HepG2 (cell line): ENCODE results near the gene EYA2. TPM values are rescaled to one million over a fixed set of nuclear protein-coding genes. Genes with fewer than 3 reads are reported as not detected.
A peak's percentile ranks its signal among the peaks of the same experiment; 100 is the strongest.

Experiments used
- ATF1 ChIP-seq: IDR thresholded peaks from 2 replicates; pipeline ENCODE4 v1.6.1; 2016; ENCODE audit warnings: mild to moderate bottlenecking, control low read depth
- ATF7-NPFF ChIP-seq: sonication (generic); formaldehyde crosslinking; IDR thresholded peaks from 2 replicates; pipeline ENCODE4 v1.8.1; 2023; ENCODE audit warnings: mild to moderate bottlenecking, low read depth, missing genetic modification reagents, moderate library complexity
- ELF1 ChIP-seq: sonication (generic); formaldehyde crosslinking; IDR thresholded peaks from 2 replicates; pipeline ENCODE4 v1.4.0; 2020; ENCODE audit warnings: missing genetic modification reagents
- IRF2 ChIP-seq: IDR thresholded peaks from 2 replicates; pipeline ENCODE4 v1.6.1; 2018; ENCODE audit warnings: missing genetic modification reagents, missing compliant biosample characterization
- MAFK ChIP-seq, 2 experiments: IDR thresholded peaks in 1 of 2; conservative IDR thresholded peaks in 1 of 2; 2 replicates each; pipeline ENCODE4 v1.6.1; 2011; ENCODE audit warnings: improper control_type of control experiment in 2 of 2, low read length in 2 of 2
- MXI1 ChIP-seq: IDR thresholded peaks from 3 replicates; pipeline ENCODE4 v1.6.1; 2012; ENCODE audit warnings: low read depth, low read length, inconsistent platforms, borderline replicate concordance
- SNAI1 ChIP-seq: sonication (generic); formaldehyde crosslinking; IDR thresholded peaks from 2 replicates; pipeline ENCODE4 v1.5.0; 2020; ENCODE audit warnings: mild to moderate bottlenecking, missing genetic modification reagents, borderline replicate concordance
- TBP ChIP-seq: sonication (generic); formaldehyde crosslinking; IDR thresholded peaks from 2 replicates; pipeline ENCODE4 v1.5.0; 2020; ENCODE audit warnings: missing genetic modification reagents
- TSC22D2 ChIP-seq: sonication (generic); formaldehyde crosslinking; IDR thresholded peaks from 2 replicates; pipeline ENCODE4 v1.5.1; 2020; ENCODE audit warnings: missing genetic modification reagents, mild to moderate bottlenecking, borderline replicate concordance
- ZBTB20 ChIP-seq: sonication (generic); formaldehyde crosslinking; IDR thresholded peaks from 2 replicates; pipeline ENCODE4 v1.8.1; 2023; ENCODE audit warnings: missing genetic modification reagents, low read depth, mild to moderate bottlenecking, borderline replicate concordance
- ZFP36 ChIP-seq: fragments of 150-350 bp; IDR thresholded peaks from 2 replicates; pipeline ENCODE4 v1.6.1; 2018; ENCODE audit warnings: borderline replicate concordance, low read length, low read depth; ENCODE audit not compliant: partially characterized antibody
- ZNF432 ChIP-seq: sonication (generic); formaldehyde crosslinking; IDR thresholded peaks from 2 replicates; pipeline ENCODE4 v1.5.0; 2020; ENCODE audit warnings: missing genetic modification reagents, mild to moderate bottlenecking, borderline replicate concordance
- ZNF468 ChIP-seq: sonication (generic); formaldehyde crosslinking; IDR thresholded peaks from 2 replicates; pipeline ENCODE4 v1.8.0; 2022; ENCODE audit warnings: mild to moderate bottlenecking, moderate library complexity, missing genetic modification reagents
- ZNF550 ChIP-seq: sonication (generic); formaldehyde crosslinking; IDR thresholded peaks from 2 replicates; pipeline ENCODE4 v1.4.0; 2020; ENCODE audit warnings: mild to moderate bottlenecking, missing genetic modification reagents, borderline replicate concordance
- ZNF629 ChIP-seq: sonication (generic); formaldehyde crosslinking; conservative IDR thresholded peaks from 2 replicates; pipeline ENCODE4 v1.5.0; 2020; ENCODE audit warnings: missing genetic modification reagents
- ZNF737 ChIP-seq: sonication (generic); formaldehyde crosslinking; IDR thresholded peaks from 2 replicates; pipeline ENCODE4 v1.5.0; 2020; ENCODE audit warnings: missing genetic modification reagents, mild to moderate bottlenecking, borderline replicate concordance
- polyA plus RNA-seq, 8 experiments: library from polyadenylated mRNA; depleted of rRNA in 3 of 8; stranded (reverse) in 7 of 8; unstranded in 1 of 8; fragments of >200 nt; fragmentation: Illumina TruSeq in 4 of 8; extraction: Trizol in 4 of 8; gene quantifications; 2 replicates each; pipeline versions ENCODE4 v1.2.1 to v1.2.3, GENCODE V29; 2011 to 2016; ENCODE audit warnings: low read depth in 4 of 8, missing spikeins in 1 of 8, mixed read lengths in 1 of 8; ENCODE audit not compliant: insufficient read depth in 1 of 8
- total RNA-seq, 5 experiments: library from RNA; depleted of rRNA; stranded (reverse); fragments of >200 nt; fragmentation: Illumina TruSeq; extraction: Trizol; gene quantifications; 2 replicates each; pipeline ENCODE4 v1.2.3, GENCODE V29; 2016; ENCODE audit warnings: low read depth in 1 of 5
- TF ChIP-seq, protein P1 (sequence below): sonication (generic); formaldehyde crosslinking; conservative IDR thresholded peaks from 2 replicates; pipeline ENCODE4 v1.4.0; 2020; ENCODE audit warnings: missing genetic modification reagents
- TF ChIP-seq, protein P2 (sequence below): sonication (generic); formaldehyde crosslinking; IDR thresholded peaks from 2 replicates; pipeline ENCODE4 v1.4.0; 2020; ENCODE audit warnings: missing genetic modification reagents
- TF ChIP-seq, protein P3 (sequence below): sonication (generic); formaldehyde crosslinking; IDR thresholded peaks from 2 replicates; pipeline ENCODE4 v1.4.0; 2020; ENCODE audit warnings: mild to moderate bottlenecking, missing genetic modification reagents
- TF ChIP-seq, protein P4 (sequence below): sonication (generic); formaldehyde crosslinking; IDR thresholded peaks from 2 replicates; pipeline ENCODE4 v1.5.1; 2020; ENCODE audit warnings: mild to moderate bottlenecking, missing genetic modification reagents, borderline replicate concordance
- TF ChIP-seq, protein P5 (sequence below): sonication (generic); formaldehyde crosslinking; IDR thresholded peaks from 2 replicates; pipeline ENCODE4 v1.4.0; 2020; ENCODE audit warnings: missing genetic modification reagents

EYA2 gene
- total and polyA plus RNA-seq, 2 of the 13 experiments (the other 11 are each of a cell fraction or from before 2014, with no cell fraction given): not detected

DNA sequence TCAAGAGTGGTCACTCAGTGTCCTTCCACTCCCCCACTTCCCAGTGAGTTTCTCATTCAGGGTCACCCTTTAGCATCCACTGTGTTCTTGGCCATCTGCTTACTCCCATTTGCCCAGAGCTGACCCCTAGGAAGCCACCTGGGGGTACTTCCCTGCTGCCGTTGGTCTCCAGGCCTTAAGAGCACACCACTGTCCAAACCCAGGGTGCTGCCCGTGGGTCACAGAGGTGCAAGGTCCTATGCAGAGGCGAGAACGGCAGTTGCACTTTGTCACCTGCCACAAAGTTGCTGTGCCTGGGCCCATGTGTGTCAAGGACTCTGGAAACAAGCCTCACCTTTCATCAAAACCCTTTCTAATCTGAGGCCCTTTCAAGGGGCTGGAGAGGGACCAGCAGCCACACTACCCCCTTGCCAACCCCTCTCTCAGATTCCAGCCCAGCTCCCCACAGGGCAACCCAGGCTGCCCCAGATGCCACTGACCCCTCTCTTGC lies 270.8 kb downstream of the EYA2 start (continued):
- TF ChIP-seq ATF7-NPFF (CRISPR knock-in tag) (no peak), ZBTB20 (CRISPR knock-in tag) (no peak), MXI1 (no peak), SNAI1 (CRISPR knock-in tag) (no peak), ZNF737 (CRISPR knock-in tag) (0 out of 2 replicates have a peak, but pooled peaks have one; percentile 64), ZNF629 (CRISPR knock-in tag) (peak; percentile 50), ZNF550 (CRISPR knock-in tag) (no peak), MAFK (conservative IDR thresholded peaks at IDR 0.05 in 1 of 2, IDR thresholded peaks at IDR 0.05 in 1 of 2; ENCODE audit: low read length in 2 of 2) (no peak), TSC22D2 (CRISPR knock-in tag) (no peak), IRF2 (CRISPR knock-in tag) (no peak), ZNF432 (CRISPR knock-in tag) (no peak), ATF1 (CRISPR knock-in tag) (no peak), ZFP36 (no peak), ZNF468 (CRISPR knock-in tag) (no peak), ELF1 (no peak), TBP (CRISPR knock-in tag) (no peak)
- TF ChIP-seq, protein P1, sequence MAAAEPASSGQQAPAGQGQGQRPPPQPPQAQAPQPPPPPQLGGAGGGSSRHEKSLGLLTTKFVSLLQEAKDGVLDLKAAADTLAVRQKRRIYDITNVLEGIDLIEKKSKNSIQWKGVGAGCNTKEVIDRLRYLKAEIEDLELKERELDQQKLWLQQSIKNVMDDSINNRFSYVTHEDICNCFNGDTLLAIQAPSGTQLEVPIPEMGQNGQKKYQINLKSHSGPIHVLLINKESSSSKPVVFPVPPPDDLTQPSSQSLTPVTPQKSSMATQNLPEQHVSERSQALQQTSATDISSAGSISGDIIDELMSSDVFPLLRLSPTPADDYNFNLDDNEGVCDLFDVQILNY (CRISPR knock-in tag): no peak
- TF ChIP-seq, protein P2, sequence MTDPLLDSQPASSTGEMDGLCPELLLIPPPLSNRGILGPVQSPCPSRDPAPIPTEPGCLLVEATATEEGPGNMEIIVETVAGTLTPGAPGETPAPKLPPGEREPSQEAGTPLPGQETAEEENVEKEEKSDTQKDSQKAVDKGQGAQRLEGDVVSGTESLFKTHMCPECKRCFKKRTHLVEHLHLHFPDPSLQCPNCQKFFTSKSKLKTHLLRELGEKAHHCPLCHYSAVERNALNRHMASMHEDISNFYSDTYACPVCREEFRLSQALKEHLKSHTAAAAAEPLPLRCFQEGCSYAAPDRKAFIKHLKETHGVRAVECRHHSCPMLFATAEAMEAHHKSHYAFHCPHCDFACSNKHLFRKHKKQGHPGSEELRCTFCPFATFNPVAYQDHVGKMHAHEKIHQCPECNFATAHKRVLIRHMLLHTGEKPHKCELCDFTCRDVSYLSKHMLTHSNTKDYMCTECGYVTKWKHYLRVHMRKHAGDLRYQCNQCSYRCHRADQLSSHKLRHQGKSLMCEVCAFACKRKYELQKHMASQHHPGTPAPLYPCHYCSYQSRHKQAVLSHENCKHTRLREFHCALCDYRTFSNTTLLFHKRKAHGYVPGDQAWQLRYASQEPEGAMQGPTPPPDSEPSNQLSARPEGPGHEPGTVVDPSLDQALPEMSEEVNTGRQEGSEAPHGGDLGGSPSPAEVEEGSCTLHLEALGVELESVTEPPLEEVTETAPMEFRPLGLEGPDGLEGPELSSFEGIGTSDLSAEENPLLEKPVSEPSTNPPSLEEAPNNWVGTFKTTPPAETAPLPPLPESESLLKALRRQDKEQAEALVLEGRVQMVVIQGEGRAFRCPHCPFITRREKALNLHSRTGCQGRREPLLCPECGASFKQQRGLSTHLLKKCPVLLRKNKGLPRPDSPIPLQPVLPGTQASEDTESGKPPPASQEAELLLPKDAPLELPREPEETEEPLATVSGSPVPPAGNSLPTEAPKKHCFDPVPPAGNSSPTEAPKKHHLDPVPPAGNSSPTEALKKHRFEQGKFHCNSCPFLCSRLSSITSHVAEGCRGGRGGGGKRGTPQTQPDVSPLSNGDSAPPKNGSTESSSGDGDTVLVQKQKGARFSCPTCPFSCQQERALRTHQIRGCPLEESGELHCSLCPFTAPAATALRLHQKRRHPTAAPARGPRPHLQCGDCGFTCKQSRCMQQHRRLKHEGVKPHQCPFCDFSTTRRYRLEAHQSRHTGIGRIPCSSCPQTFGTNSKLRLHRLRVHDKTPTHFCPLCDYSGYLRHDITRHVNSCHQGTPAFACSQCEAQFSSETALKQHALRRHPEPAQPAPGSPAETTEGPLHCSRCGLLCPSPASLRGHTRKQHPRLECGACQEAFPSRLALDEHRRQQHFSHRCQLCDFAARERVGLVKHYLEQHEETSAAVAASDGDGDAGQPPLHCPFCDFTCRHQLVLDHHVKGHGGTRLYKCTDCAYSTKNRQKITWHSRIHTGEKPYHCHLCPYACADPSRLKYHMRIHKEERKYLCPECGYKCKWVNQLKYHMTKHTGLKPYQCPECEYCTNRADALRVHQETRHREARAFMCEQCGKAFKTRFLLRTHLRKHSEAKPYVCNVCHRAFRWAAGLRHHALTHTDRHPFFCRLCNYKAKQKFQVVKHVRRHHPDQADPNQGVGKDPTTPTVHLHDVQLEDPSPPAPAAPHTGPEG (CRISPR knock-in tag): no peak
- TF ChIP-seq, protein P3, sequence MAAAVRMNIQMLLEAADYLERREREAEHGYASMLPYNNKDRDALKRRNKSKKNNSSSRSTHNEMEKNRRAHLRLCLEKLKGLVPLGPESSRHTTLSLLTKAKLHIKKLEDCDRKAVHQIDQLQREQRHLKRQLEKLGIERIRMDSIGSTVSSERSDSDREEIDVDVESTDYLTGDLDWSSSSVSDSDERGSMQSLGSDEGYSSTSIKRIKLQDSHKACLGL (CRISPR knock-in tag): no peak
- TF ChIP-seq, protein P4, sequence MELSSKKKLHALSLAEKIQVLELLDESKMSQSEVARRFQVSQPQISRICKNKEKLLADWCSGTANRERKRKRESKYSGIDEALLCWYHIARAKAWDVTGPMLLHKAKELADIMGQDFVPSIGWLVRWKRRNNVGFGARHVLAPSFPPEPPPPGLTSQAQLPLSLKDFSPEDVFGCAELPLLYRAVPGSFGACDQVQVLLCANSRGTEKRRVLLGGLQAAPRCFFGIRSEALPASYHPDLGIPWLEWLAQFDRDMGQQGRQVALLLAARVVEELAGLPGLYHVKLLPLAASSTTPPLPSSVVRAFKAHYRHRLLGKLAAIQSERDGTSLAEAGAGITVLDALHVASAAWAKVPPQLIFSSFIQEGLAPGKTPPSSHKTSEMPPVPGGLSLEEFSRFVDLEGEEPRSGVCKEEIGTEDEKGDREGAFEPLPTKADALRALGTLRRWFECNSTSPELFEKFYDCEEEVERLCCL (CRISPR knock-in tag): no peak
- TF ChIP-seq, protein P5, sequence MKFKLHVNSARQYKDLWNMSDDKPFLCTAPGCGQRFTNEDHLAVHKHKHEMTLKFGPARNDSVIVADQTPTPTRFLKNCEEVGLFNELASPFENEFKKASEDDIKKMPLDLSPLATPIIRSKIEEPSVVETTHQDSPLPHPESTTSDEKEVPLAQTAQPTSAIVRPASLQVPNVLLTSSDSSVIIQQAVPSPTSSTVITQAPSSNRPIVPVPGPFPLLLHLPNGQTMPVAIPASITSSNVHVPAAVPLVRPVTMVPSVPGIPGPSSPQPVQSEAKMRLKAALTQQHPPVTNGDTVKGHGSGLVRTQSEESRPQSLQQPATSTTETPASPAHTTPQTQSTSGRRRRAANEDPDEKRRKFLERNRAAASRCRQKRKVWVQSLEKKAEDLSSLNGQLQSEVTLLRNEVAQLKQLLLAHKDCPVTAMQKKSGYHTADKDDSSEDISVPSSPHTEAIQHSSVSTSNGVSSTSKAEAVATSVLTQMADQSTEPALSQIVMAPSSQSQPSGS (CRISPR knock-in tag): peak; percentile 45; the same call in 1 of the 2 replicates
